Measurements from ENCODE around the gene TUBGCP6. TPM values are rescaled to one million over a fixed set of nuclear protein-coding genes. Genes with fewer than 3 reads are reported as not detected.

TUBGCP6 gene
- total RNA-seq, 1 experiment from 2014 or later = 31.0 TPM

DNA sequence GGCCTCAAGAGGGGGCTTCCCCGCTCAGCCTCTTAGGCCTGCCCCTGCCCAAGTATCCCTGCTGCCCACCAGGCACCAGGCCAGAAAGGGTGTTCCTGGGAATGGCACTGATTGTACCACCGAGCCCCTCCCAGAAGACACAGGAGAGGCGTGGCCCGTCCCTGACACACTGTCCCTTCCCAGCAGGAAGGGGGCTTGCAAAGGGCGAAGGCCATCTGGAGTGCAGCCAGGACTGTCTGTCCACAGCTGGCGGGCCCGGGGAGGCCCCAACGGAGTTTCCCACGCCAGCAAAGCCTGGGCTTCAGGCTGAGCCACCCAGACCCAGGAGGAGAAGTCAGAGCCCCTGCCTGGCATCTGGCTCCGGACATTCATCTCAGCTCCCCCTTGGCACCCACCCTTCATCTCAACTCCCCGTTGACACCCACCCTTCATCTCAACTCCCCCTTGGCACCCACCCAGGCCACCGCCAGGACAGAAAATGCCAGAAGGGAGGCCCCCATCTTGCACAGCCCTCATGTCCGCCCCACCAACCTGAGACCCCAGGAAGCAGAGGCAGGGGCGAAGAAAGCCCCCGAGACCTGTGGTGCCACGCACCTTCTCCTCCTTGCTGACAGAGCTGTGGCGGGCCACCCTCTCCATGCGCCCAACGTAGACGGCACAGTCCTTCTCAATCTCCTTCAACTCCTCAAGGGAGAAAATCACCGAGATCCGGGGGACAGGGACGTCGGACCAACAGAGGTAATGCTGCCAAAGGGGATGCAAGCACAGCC, 19.4 kb downstream of the TUBGCP6 start:
- ChIA-PET CTCF (no interaction called here), POLR2A (ENCODE audit: low non-redundant PET) (no interaction called here)
- TF ChIP-seq EZH2 (IDR thresholded peaks at IDR 0.05; ENCODE audit: borderline replicate concordance, low read depth, low read length, poor library complexity, severe bottlenecking) = no peak
- TF ChIP-seq, protein P1, sequence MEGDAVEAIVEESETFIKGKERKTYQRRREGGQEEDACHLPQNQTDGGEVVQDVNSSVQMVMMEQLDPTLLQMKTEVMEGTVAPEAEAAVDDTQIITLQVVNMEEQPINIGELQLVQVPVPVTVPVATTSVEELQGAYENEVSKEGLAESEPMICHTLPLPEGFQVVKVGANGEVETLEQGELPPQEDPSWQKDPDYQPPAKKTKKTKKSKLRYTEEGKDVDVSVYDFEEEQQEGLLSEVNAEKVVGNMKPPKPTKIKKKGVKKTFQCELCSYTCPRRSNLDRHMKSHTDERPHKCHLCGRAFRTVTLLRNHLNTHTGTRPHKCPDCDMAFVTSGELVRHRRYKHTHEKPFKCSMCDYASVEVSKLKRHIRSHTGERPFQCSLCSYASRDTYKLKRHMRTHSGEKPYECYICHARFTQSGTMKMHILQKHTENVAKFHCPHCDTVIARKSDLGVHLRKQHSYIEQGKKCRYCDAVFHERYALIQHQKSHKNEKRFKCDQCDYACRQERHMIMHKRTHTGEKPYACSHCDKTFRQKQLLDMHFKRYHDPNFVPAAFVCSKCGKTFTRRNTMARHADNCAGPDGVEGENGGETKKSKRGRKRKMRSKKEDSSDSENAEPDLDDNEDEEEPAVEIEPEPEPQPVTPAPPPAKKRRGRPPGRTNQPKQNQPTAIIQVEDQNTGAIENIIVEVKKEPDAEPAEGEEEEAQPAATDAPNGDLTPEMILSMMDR (conservative IDR thresholded peaks at IDR 0.05; ENCODE audit: low read depth, low read length) = no peak

DNA sequence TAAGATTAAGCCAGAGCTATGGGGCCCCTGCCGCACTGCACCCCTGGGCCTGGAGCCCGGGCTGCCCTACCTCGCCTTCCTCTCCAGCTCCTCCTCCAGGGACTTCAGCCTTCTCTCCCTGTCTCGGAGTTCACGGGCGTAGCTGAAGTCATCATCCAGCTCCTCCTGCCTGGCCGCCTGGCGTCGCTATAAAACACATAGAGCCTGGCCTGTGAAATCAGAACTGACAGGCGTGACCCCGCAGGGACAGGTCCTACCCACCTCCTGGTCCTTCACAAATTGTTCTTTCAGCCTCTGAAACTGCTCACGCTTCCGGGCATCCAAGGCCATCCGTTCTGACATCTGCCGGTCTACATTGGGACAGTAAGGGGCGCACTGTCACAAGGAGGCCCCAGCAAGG, 20.8 kb downstream of the TUBGCP6 start:
- CTCF ChIA-PET = no interaction called here
- POLR2A ChIA-PET (ENCODE audit: low non-redundant PET) = no interaction called here
- Histone ChIP-seq H3K4me3 (ENCODE audit: low read depth, low read length, poor library complexity, severe bottlenecking) (no peak overlapping the region), H3K27me3 (replicated peaks; ENCODE audit: insufficient read depth, low read depth, low read length, poor library complexity) (no peaks in the 10 kb centered on the region), H3K27ac (ENCODE audit: low read depth, low read length, poor library complexity, severe bottlenecking) (no peak overlapping the region), H3K9me3 (ENCODE audit: low read depth, low read length, poor library complexity, severe bottlenecking) (no peaks in the 10 kb centered on the region), H3K4me1 (ENCODE audit: insufficient read depth, low read length, poor library complexity, severe bottlenecking) (peaks cover 8% of the 10 kb centered on the region), H3K36me3 (ENCODE audit: insufficient read depth, low read length, poor library complexity, severe bottlenecking) (peaks cover 42% of the 10 kb centered on the region)
- no peak for DNase-seq (ENCODE audit: low spot score)
- intact Hi-C loops (cut with micrococcal nuclease; ENCODE audit: unreplicated experiment) = no loop called here
- TF ChIP-seq, protein P1 (conservative IDR thresholded peaks at IDR 0.05; ENCODE audit: low read depth, low read length) = no peak
- no TSS peak for BruUV-seq (replicated peaks)

More for the DNA sequence above, 19.4 kb downstream of the TUBGCP6 start:
- Histone ChIP-seq H3K4me3 (ENCODE audit: low read depth, low read length, poor library complexity, severe bottlenecking) (no peak overlapping the region), H3K36me3 (ENCODE audit: insufficient read depth, low read length, poor library complexity, severe bottlenecking) (peaks cover 36% of the 10 kb centered on the region), H3K27me3 (replicated peaks; ENCODE audit: insufficient read depth, low read depth, low read length, poor library complexity) (no peaks in the 10 kb centered on the region), H3K27ac (ENCODE audit: low read depth, low read length, poor library complexity, severe bottlenecking) (no peak overlapping the region), H3K4me1 (ENCODE audit: insufficient read depth, low read length, poor library complexity, severe bottlenecking) (no peaks in the 10 kb centered on the region), H3K9me3 (ENCODE audit: low read depth, low read length, poor library complexity, severe bottlenecking) (no peaks in the 10 kb centered on the region)
- DNase-seq (ENCODE audit: low spot score) = no peak
- intact Hi-C loops (cut with micrococcal nuclease; ENCODE audit: unreplicated experiment) = no loop called here
- BruUV-seq (replicated peaks) = no TSS peak

DNA sequence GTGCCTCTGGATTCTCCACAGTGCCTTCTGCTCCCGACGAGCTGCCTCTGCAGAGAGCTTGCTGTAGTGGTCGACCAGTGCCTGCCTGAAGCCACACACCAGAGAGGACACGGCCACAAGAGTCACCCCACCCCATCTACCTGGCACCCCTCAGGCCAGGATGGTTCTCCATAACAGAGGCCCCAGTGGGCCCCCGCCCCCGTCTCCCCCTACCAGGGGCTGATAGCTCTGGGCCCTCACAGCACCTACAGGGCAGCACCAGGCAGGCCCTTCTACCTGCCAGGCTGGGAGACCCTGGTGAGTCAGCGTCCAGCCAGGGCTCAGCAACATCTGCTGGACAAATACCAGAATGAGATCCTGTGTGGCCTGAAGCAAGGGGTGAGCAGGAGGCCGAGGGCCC, 22.3 kb downstream of the TUBGCP6 start:
- no peaks in the 10 kb centered on the region for H3K9me3 ChIP-seq (ENCODE audit: low read depth, low read length, poor library complexity, severe bottlenecking)
- no peak overlapping the region for H3K27ac ChIP-seq (ENCODE audit: low read depth, low read length, poor library complexity, severe bottlenecking)
- no peak overlapping the region for H3K4me3 ChIP-seq (ENCODE audit: low read depth, low read length, poor library complexity, severe bottlenecking)
- intact Hi-C loops (cut with micrococcal nuclease; ENCODE audit: unreplicated experiment) = no loop called here
- CTCF ChIA-PET = no interaction called here
- no peak for TF ChIP-seq EZH2 (IDR thresholded peaks at IDR 0.05; ENCODE audit: borderline replicate concordance, low read depth, low read length, poor library complexity, severe bottlenecking)
- TF ChIP-seq, protein P1 (conservative IDR thresholded peaks at IDR 0.05; ENCODE audit: low read depth, low read length) = no peak
- peaks cover 14% of the 10 kb centered on the region for H3K4me1 ChIP-seq (ENCODE audit: insufficient read depth, low read length, poor library complexity, severe bottlenecking)
- POLR2A ChIA-PET (ENCODE audit: low non-redundant PET) = no interaction called here
- no peaks in the 10 kb centered on the region for H3K27me3 ChIP-seq (replicated peaks; ENCODE audit: insufficient read depth, low read depth, low read length, poor library complexity)
- peaks cover 57% of the 10 kb centered on the region for H3K36me3 ChIP-seq (ENCODE audit: insufficient read depth, low read length, poor library complexity, severe bottlenecking)
- no TSS peak for BruUV-seq (replicated peaks)
- DNase-seq (ENCODE audit: low spot score) = no peak

Measured in A673 (cell line).